Hepatocyte (in vitro differentiated cells): Measurements from ENCODE around the gene SEMA3D.

Source experiments
- CTCF ChIP-seq: fragments of 200-600 bp; sonication (generic); IDR thresholded peaks from 2 replicates; pipeline ENCODE4 v1.5.1; 2016; ENCODE audit warnings: antibody characterized with exemption, mild to moderate bottlenecking; ENCODE audit not compliant: poor library complexity
- EZH2 ChIP-seq: fragments of 200-600 bp; sonication (generic); IDR thresholded peaks from 2 replicates; pipeline ENCODE4 v1.6.1; 2016; ENCODE audit warnings: antibody characterized with exemption, mild to moderate bottlenecking, borderline replicate concordance
- EZH2phosphoT487 ChIP-seq: fragments of 200-600 bp; sonication (generic); IDR thresholded peaks from one replicate; pipeline ENCODE4 v1.6.1; 2018; ENCODE audit warnings: antibody characterized with exemption, mild to moderate bottlenecking, low read depth, moderate library complexity; ENCODE audit not compliant: unreplicated experiment, severe bottlenecking

- TF ChIP-seq CTCF (no peak), EZH2 (no peak), EZH2phosphoT487 (no peak)
These were observed 66.9 kb downstream of the SEMA3D start for GRCh38 chr7:85119934-85120333.
